22Rv1 (cell line): ENCODE results near the gene ZNF587.

Source experiments
- CTCF ChIP-seq: fragments of 450-650 bp; IDR thresholded peaks from 2 replicates; pipeline ENCODE4 v1.5.1; 2017; ENCODE audit warnings: mild to moderate bottlenecking
- ZFX ChIP-seq: fragments of 450-650 bp; IDR thresholded peaks from 2 replicates; pipeline ENCODE4 v1.6.1; 2017; ENCODE audit warnings: antibody characterized with exemption, borderline replicate concordance

GRCh38 chr19:57900311-57900710 is 50.7 kb downstream of the ZNF587 start:
- TF ChIP-seq CTCF (no peak), ZFX (no peak)
